ENCODE data around the gene RPL18.

Gene RPL18

GRCh38 chr19:48648134-48648533 lies 29.2 kb upstream of the RPL18 start:
- no peak for TF ChIP-seq CTCF (IDR thresholded peaks at IDR 0.05)

GRCh38 chr19:48646722-48647216 lies 27.8 kb upstream of the RPL18 start:
- TF ChIP-seq CTCF (IDR thresholded peaks at IDR 0.05) = no peak

- TF ChIP-seq CTCF (IDR thresholded peaks at IDR 0.05) = peak; percentile 59
Measured at GRCh38 chr19:48646001-48646721, 27.2 kb upstream of the RPL18 start, which contains the start of gene CA11. Gene CA11 (minus strand): TSS chr19:48646187. CDS start chr19:48645632, 555 bp downstream.

GRCh38 chr19:48645620-48646000 lies 26.6 kb upstream of the RPL18 start:
- TF ChIP-seq CTCF (IDR thresholded peaks at IDR 0.05) = no peak

- no peak for TF ChIP-seq CTCF (IDR thresholded peaks at IDR 0.05)
Measured at GRCh38 chr19:48644839-48645619, 26.1 kb upstream of the RPL18 start.

GRCh38 chr19:48644355-48644754 lies 25.4 kb upstream of the RPL18 start:
- no peak for TF ChIP-seq CTCF (IDR thresholded peaks at IDR 0.05)

GRCh38 chr19:48642862-48643261 lies 23.9 kb upstream of the RPL18 start:
- TF ChIP-seq CTCF (IDR thresholded peaks at IDR 0.05) = no peak
